HG03575 (cell line): ENCODE data around the gene SLC12A7.
"Not testable (repeated sequence)": the region's sequence is repeated elsewhere in the genome, so short reads cannot be mapped to it uniquely, and the experiment has no call there.

Source experiments
- ATAC-seq: cut with Tn5 transposase; IDR thresholded peaks from one replicate; pipeline ENCODE4 v1.9.1; 2021; ENCODE audit not compliant: unreplicated experiment, insufficient number of reproducible peaks, low FRiP score; ENCODE audit errors: extremely low read depth

SLC12A7 gene

GRCh38 chr5:1088031-1088430 lies 23.8 kb downstream of the SLC12A7 start:
- no peak for ATAC-seq

GRCh38 chr5:1087428-1087827 lies 24.4 kb downstream of the SLC12A7 start:
- ATAC-seq, result no peak

GRCh38 chr5:1086871-1087270 lies 25.0 kb downstream of the SLC12A7 start:
- ATAC-seq, result no peak

GRCh38 chr5:1086137-1086536 lies 25.7 kb downstream of the SLC12A7 start:
- no peak for ATAC-seq

- no peak for ATAC-seq
Observed at GRCh38 chr5:1085391-1085790, 26.5 kb downstream of the SLC12A7 start.

GRCh38 chr5:1083823-1084605 lies 27.8 kb downstream of the SLC12A7 start:
- ATAC-seq, result no peak

- ATAC-seq, result not testable (repeated sequence)
Observed at GRCh38 chr5:1083026-1083425, 28.8 kb downstream of the SLC12A7 start.

GRCh38 chr5:1081519-1081918 lies 30.3 kb downstream of the SLC12A7 start:
- no peak for ATAC-seq

GRCh38 chr5:1080432-1080831 lies 31.4 kb downstream of the SLC12A7 start:
- ATAC-seq, result no peak

- no peak for ATAC-seq
Observed at GRCh38 chr5:1079961-1080360, 31.9 kb downstream of the SLC12A7 start.

- ATAC-seq, result no peak
Observed at GRCh38 chr5:1079486-1079885, 32.4 kb downstream of the SLC12A7 start.

GRCh38 chr5:1078851-1079250 lies 33.0 kb downstream of the SLC12A7 start:
- no peak for ATAC-seq

- ATAC-seq, result no peak
Observed at GRCh38 chr5:1078206-1078605, 33.7 kb downstream of the SLC12A7 start.

- no peak for ATAC-seq
Observed at GRCh38 chr5:1077491-1078020, 34.3 kb downstream of the SLC12A7 start.

- ATAC-seq, result no peak
Observed at GRCh38 chr5:1077026-1077425, 34.8 kb downstream of the SLC12A7 start.

- ATAC-seq, result no peak
Observed at GRCh38 chr5:1076406-1076805, 35.5 kb downstream of the SLC12A7 start.

GRCh38 chr5:1075931-1076330 lies 35.9 kb downstream of the SLC12A7 start:
- no peak for ATAC-seq

- no peak for ATAC-seq
Observed at GRCh38 chr5:1075555-1075881, 36.3 kb downstream of the SLC12A7 start.

- no peak for ATAC-seq
Observed at GRCh38 chr5:1074816-1075554, 36.9 kb downstream of the SLC12A7 start.

GRCh38 chr5:1074226-1074625 lies 37.6 kb downstream of the SLC12A7 start:
- ATAC-seq, result no peak
